Left lobe of liver (tissue), 2 donors: ENCODE data around the gene CDT1. TPM values are rescaled to one million over a fixed set of nuclear protein-coding genes. Genes with fewer than 3 reads are reported as not detected.
A peak's percentile ranks its signal among the peaks of the same experiment; 100 is the strongest.

Source experiments
- ATAC-seq: fragments of 200-7000 bp; cut with Tn5 transposase; one replicate; pipeline ENCODE4 v1.9.1; 2020; ENCODE audit warnings: mild to moderate bottlenecking, moderate library complexity
- DNase-seq: peaks from one replicate; pipeline ENCODE4 v3.0.0-alpha.2; 2020; ENCODE audit warnings: low spot score
- total RNA-seq: library from RNA; stranded (reverse); gene quantifications from one replicate; pipeline ENCODE4 v1.2.1, GENCODE V29; 2021
- donor health status: DM: no; HTN: no; CAD: no; lungs with moderate emphysema.
- donor health status: DM: no; HTN: yes; CAD: no.

CDT1 gene
- 0.50 TPM for total RNA-seq

DNA sequence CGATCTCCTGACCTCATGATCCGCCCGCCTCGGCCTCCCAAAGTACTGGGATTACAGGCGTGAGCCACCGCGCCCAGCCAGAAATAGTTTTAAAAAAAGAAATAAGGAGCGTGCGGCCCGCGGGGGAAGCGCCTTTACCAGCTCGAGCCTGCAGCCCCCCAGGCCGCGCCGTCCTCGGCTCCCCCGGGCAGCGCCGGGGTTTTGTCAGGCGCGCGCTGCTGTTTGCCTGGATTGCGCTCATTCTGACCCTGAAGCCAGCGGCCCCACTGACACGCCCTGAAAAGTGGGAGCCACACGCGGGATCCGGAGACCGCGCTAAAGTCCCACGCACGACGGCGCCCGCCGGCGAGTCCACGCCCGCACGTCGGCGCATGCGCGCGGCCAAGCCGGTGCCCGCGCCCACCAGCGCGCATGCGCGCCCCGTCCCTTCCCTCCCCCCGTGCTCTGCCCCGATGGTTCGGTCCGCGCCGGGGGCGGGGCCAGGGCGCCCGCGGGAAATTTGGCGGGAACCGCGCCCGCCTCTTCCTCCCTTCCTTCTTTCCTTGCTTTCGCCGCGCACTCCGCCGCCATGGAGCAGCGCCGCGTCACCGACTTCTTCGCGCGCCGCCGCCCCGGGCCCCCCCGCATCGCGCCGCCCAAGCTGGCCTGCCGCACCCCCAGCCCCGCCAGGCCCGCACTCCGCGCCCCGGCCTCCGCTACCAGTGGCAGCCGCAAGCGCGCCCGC, at the start of gene CDT1:
Gene CDT1 (plus strand): TSS at position 526 of the 724 bp plus-strand sequence. CDS start 43 bp downstream, at position 569.
- peak; percentile 82 for ATAC-seq
- peak; percentile 86 for DNase-seq

DNA sequence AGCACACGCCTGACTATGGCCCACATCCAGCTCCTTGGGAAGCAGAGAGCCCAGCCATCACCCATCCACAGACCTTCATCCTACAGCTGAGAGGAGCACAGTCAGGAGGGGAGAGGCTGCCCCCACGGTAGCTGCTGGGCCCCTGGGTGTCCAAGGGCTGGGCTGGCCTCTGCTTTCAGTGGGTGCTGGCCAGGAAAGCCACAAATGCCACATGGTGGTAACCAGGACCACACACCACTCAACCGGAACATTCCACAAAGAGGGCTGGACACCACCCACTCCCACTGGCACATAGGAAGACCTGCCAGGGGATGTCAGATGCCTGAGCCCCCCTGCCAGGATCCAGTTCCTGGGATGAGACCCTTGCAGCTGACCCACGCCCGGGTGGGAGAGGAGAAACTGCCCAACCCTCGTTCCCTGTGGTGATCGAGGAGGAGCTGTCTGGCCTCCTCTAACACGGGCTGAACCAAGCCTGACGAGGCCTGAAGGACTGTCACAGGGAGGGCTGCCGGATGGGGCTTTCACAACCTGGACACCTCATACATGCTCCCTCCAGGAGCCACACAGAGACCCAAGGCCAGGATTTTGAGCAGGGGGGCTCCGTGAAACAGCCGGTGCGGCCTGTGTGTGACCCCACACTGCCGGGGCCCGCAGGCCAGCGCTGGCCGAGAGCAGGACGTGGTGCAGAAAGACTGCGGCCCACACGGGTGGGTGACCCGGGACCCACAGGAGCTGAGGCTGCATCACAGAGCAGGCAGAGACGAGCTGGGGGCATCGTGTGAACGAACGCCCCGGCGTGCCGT, 49.3 kb upstream of the CDT1 start:
- ATAC-seq, result no peak
- DNase-seq, result no peak

DNA sequence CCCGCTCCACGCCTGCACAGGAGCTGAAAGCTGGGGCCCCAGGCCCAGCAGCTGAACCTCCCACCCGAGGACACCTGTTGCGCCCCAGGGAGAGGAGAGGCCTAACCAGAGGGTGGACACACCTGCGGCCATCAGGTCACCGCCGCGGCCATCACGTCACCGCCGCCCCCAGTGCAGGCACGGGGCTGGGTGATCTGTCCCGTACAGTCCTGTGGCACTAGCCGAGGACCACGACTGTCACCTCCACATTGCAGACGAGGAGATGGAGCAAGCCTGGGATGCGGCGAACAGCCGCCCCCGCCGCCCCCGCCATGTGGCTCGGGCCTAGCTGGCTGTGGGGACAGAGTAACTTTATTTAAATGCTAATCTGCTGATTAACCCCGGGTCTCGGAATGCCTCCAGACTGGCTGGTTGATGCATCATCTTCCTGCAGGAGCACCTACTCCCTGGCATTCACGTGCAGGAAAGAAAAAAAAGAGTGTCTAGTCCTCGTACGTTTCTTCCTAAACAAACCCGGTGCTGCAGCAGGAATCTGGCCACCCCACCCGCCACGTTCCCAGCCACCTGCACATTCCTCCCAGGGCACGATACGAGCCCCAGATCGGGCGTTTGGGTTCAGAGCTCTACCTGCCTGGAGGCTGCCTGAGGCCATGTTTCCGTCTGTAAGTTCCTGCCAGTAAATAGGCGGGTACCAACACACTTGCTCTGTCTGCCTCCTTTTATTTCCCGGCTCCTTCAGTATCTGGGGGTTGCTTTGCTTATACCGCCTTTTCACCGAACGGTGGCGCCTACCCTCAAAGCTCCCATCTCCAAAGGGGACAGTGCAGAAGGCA, 48.5 kb upstream of the CDT1 start:
- DNase-seq (no peak), ATAC-seq (no peak)

GRCh38 chr16:88755745-88756443, 47.7 kb upstream of the CDT1 start:
- DNase-seq (no peak), ATAC-seq (no peak)

- DNase-seq (no peak), ATAC-seq (no peak)
Measured at GRCh38 chr16:88758227-88758943, 45.2 kb upstream of the CDT1 start.

- no peak for ATAC-seq
- DNase-seq, result no peak
Measured at GRCh38 chr16:88758944-88759244, 44.7 kb upstream of the CDT1 start.

DNA sequence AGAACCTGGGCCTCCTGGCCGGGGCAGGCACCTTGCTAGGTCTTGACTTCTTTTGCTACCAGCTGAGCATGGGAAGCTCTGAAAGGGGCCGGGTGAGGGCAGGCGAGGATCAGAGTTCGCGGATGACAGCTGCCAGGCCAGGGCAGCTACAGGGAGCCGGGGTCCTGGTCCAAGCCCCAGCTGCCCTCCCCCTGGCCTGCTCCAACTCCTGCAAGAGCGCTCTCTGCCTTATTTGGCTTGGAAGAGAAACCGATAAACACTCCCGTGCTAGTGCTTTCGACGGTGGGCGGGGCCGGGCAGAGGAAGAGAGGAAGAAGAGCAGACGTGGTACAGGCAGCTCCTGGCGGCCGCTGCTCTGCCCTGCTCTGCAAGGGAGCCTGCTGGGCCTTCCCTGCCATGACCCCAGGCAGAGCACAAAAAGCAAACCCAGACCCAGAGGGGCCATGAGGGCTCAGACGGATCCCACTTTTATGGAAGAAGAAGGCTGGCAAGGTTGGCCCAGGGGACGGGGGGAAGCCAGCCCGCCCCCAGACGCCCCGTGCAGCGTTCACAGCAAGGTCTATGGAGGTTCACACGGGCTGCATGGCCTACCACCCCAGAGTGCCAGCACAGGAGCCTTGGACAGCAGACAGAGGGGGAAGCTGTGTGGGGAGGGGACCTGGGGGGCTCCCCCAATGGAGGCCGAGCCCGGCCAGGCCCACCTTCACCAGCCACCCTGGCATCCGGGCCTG, 44.2 kb upstream of the CDT1 start:
- ATAC-seq, result peak; percentile 82
- peak; percentile 96 for DNase-seq

- ATAC-seq (no peak), DNase-seq (no peak)
Measured at GRCh38 chr16:88759976-88760350, 43.6 kb upstream of the CDT1 start.

DNA sequence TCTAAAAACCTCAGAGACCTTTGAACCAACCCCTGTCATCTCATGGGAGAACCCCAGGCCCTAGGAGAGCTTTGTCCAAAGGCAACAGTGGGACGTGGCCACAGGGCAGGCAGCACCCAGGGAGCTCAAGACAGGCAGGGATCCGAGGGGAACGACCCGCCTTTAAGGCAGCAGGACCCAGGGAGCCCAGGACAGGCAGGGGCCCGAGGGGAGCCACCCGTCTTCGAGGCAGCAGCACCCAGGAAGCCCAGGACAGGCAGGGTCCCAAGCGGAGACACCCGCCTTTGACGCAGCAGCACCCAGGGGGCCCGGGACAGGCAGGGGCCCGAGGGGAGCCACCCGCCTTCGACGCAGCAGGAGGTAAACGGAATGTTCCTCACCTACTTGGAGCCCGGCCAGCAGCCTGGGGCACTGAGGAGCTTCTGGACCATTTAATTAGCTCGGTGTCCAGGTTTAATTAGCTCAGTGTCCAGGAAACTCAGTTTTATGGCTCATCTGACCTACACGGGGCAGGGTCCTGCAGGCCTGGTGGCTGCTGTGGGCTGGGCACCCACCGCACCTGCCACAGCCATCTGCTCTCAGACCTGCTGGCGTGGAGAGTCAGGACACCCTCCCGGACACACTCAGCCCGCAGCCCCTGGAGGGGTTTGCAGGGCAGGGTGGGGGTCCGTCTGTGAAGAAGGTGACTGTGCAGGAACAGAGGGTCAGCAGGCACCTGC, 43.0 kb upstream of the CDT1 start:
- no peak for DNase-seq
- ATAC-seq, result peak; percentile 13

GRCh38 chr16:88761143-88761534, 42.5 kb upstream of the CDT1 start:
- no peak for DNase-seq
- no peak for ATAC-seq

DNA sequence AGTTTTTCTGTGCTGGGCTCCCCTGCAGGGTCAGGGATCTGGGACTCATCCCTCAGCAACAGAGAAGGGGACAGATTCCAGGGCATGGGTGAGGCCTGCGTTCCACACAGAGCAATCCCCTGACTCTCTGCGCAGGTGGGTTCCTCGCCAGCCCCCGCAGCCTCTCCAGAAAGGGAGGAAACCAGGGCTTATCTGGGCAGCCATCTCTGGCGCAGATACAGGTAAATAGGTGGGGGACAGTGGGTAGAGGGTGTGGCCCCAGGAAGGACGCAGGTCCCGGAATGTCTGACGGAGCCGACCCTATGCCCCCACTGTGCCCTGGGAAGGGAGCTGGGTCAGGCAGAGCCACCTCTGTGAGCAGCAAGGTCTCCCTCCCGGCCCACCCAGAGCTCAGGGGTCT, 41.8 kb upstream of the CDT1 start:
- ATAC-seq (no peak), DNase-seq (no peak)

DNA sequence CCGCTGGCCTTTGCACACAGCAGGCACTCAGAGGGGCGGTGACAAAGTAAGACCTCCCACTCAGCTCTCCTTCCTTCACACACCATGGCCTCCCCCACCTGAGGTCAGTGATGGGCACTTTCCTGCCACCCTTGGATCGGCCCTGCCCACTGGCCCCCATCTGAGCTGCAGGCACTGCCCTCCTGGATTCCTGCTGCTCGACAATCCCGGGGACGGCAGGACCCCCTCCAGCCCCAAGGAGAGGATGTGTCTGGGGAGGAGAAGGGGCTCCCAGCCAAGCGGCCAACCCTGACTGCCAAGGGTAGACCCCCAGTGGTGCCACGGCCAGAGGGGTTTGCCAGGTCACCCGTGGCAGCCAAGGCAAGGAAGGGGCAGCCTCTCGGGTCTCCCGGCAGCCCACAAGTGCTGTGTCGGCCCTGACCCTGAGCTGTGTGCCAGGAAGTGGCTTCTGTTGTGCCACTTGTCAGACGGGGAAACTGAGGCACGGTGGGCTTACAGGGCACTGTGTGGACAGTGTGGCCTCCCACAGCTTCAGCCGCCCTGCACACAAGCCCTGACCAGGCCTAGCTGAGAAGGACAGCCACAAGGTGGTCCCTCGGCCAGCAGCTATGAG, 41.2 kb upstream of the CDT1 start:
- DNase-seq (no peak), ATAC-seq (no peak)

DNA sequence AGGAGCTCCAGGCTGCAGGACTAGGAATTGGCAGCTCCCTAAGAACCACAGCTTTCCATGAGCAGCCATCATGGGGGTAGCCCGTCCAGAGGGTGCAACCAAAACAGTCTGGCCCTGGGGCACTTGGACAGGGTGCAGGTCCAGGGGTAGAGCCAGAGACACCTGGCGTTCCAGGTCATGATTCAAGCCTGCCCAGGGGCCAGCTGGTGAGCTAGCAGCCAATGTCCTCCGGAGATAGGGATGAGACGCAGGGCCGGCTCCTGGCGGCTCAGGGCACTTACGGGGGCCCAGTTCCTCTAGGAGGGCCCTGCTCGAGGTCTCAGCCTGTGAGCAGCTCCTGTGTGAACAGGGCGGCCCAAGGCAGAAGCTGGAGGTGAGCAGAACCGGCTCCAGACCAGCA, 40.6 kb upstream of the CDT1 start:
- DNase-seq, result peak; percentile 68
- peak; percentile 35 for ATAC-seq

- ATAC-seq (peak; percentile 65), DNase-seq (peak; percentile 80)
Measured at GRCh38 chr16:88763502-88764053, 40.0 kb upstream of the CDT1 start.

DNA sequence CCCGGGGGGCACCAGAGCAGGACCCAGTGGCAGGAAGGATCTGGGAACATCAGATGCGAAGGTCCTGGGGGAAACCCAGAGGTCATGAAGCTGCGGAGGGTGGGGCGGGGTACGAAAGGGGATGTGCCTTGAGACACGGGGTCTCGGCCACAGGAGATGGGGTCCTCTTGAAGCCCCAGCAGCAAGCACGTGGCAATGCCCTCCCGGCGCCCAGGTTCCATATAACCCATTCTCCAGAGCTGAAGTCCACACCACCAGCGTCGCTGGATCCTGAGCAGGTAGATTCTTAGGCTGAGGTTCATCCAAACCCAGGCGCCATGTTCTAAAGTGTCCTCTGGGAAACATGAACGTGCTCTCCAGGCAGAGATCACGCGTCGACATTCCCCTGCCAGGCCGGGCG, 39.5 kb upstream of the CDT1 start:
- DNase-seq, result no peak

GRCh38 chr16:88764913-88765349, 38.7 kb upstream of the CDT1 start:
- ATAC-seq, result peak; percentile 4
- DNase-seq, result no peak

More for the DNA sequence above, 39.5 kb upstream of the CDT1 start:
- no peak for ATAC-seq

GRCh38 chr16:88766975-88767374, 36.6 kb upstream of the CDT1 start:
- DNase-seq (no peak), ATAC-seq (no peak)

DNA sequence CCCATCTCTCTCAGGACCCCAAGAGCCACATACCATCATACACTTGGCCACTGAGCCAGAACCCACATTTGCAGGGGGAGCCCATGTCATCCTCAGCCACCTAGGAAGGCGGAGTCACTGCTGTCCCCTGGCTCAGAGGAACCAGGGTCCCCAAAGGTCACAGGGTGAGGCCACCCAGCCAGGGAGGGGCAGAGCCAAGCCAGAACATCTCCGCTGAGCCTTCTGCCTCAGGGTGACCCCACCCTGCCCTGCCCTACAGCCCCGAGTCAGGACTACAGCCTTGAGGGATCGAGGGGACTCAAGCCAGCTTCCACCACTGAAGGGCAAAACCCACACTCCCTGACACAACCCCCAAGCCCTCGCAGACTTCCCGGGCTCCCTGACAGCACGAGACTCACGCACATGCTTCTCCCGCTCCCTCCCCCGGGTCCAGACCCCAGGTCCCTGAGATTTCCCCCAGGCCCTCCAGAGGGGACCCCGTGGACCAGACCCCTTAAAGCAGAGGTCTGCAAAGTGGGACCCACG, 36.0 kb upstream of the CDT1 start:
- no peak for DNase-seq
- ATAC-seq, result no peak
